ENCODE results near the gene RAB31. TPM values are rescaled to one million over a fixed set of nuclear protein-coding genes. Genes with fewer than 3 reads are reported as not detected.

RAB31 gene
- total RNA-seq, 6 donors from 2014 or later = 40.3 to 128 (median 95.8) TPM

- DNase-seq (no peak), ATAC-seq (ENCODE audit: low FRiP score in 2 of 2) (no peak)
- Histone ChIP-seq H3K27me3 (no peaks in the 10 kb centered on the region), H3K4me1 (no peaks in the 10 kb centered on the region), H3K27ac (no peak overlapping the region), H3K36me3 (no peaks in the 10 kb centered on the region), H3K9me3 (no peaks in the 10 kb centered on the region), H3K4me3 (no peak overlapping the region)
- 91 to 92% methylated on average over 2 of the region's 2 CpGs for WGBS, 2 donors
- no peak for TF ChIP-seq EP300 (IDR thresholded peaks at IDR 0.05)
- TF ChIP-seq POLR2AphosphoS5 (IDR thresholded peaks at IDR 0.05) = no peak
- TF ChIP-seq, protein P1, sequence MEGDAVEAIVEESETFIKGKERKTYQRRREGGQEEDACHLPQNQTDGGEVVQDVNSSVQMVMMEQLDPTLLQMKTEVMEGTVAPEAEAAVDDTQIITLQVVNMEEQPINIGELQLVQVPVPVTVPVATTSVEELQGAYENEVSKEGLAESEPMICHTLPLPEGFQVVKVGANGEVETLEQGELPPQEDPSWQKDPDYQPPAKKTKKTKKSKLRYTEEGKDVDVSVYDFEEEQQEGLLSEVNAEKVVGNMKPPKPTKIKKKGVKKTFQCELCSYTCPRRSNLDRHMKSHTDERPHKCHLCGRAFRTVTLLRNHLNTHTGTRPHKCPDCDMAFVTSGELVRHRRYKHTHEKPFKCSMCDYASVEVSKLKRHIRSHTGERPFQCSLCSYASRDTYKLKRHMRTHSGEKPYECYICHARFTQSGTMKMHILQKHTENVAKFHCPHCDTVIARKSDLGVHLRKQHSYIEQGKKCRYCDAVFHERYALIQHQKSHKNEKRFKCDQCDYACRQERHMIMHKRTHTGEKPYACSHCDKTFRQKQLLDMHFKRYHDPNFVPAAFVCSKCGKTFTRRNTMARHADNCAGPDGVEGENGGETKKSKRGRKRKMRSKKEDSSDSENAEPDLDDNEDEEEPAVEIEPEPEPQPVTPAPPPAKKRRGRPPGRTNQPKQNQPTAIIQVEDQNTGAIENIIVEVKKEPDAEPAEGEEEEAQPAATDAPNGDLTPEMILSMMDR (IDR thresholded peaks at IDR 0.05) = no peak
- TF ChIP-seq POLR2A (IDR thresholded peaks at IDR 0.05) = no peak
Measured at GRCh38 chr18:9796011-9796410, 87.9 kb downstream of the RAB31 start.

DNA sequence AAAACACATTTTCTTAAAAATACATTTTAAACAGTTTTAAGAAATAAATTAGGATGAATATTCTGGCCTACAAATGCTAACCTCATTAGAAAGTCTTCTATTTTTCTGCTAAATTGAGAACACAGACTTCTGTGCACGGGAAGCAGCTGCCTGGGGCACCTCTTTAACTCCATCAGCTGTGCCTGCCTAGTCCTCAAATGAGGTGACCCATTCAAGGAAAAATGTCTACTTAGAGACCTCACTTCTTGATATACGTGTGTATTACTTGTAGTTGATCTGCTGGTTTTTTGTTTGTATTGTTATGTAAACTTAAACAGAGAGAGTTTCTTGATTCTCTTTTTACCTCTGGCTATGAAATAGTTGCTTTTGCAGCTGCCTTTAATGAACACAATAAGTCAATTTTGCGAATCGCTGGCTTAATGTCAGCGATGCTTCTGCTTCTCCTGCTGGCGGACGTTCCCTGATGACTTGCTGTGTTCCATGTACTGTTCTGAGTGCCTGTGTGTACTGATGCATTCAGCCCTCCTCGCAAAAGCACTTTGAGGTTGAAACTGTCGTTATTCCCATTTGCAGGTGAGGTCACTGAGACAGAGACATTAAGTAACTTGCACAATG is 88.9 kb downstream of the RAB31 start:
- Histone ChIP-seq H3K4me3 (no peak overlapping the region), H3K36me3 (no peaks in the 10 kb centered on the region), H3K27me3 (no peaks in the 10 kb centered on the region), H3K9me3 (no peaks in the 10 kb centered on the region), H3K27ac (peak overlapping the region in 1 of 4 donors; percentile 0), H3K4me1 (no peaks in the 10 kb centered on the region)
- 71 to 77% methylated on average over 9 of the region's 9 CpGs for WGBS, 2 donors
- ATAC-seq (ENCODE audit: low FRiP score in 2 of 2) = no peak
- TF ChIP-seq, protein P1 (IDR thresholded peaks at IDR 0.05) = no peak
- TF ChIP-seq POLR2A (IDR thresholded peaks at IDR 0.05) (no peak), POLR2AphosphoS5 (IDR thresholded peaks at IDR 0.05) (no peak), EP300 (IDR thresholded peaks at IDR 0.05) (no peak)
- no peak for DNase-seq

- TF ChIP-seq, protein P1 (IDR thresholded peaks at IDR 0.05) = no peak
- TF ChIP-seq EP300 (IDR thresholded peaks at IDR 0.05) (no peak), POLR2A (IDR thresholded peaks at IDR 0.05) (no peak), POLR2AphosphoS5 (IDR thresholded peaks at IDR 0.05) (no peak)
- WGBS, 2 donors = 94 to 100% methylated on average over 4 of the region's 4 CpGs
- H3K9me3 ChIP-seq = no peaks in the 10 kb centered on the region
Measured at GRCh38 chr18:9802175-9803062, 94.3 kb downstream of the RAB31 start.

DNA sequence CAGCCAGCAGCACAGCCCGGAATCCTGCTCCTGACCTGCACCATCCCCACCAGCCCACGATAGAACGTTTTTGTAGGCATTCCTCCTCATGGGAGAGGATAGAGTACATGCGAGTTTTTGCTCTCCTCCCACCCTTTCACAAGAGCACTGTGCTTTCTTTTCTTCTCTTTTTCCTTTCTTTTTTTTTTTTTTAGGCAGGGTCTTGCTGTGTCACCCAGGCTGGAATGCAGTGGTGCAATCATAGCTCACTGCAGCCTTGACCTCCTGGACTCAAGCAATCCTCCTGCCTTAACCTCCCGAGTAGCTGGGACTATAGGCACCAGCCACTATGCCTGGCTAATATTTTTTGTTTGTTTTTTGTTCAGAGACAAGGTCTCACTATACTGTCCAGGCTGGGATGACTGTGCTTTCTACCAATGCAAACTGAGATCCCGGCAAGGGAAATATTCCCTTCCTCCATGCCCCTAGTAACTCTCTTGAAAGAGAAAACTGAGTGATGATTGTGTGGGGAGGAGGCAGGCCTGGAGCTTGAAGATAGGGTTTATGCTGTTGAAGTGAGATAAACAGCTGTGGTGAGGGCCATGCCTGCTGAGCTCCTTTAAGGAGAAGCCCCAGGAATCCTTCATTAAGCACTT is 95.1 kb downstream of the RAB31 start:
- H3K4me1 ChIP-seq = peaks cover 10 to 23% (median 17%) of the 10 kb centered on the region in 4 donors
- no peak for ATAC-seq (ENCODE audit: low FRiP score in 2 of 2)
- H3K27me3 ChIP-seq = no peaks in the 10 kb centered on the region
- H3K4me3 ChIP-seq = no peak overlapping the region
- no peaks in the 10 kb centered on the region for H3K9me3 ChIP-seq
- TF ChIP-seq EP300 (IDR thresholded peaks at IDR 0.05) (no peak), POLR2A (IDR thresholded peaks at IDR 0.05) (no peak), POLR2AphosphoS5 (IDR thresholded peaks at IDR 0.05) (no peak)
- TF ChIP-seq, protein P1 (IDR thresholded peaks at IDR 0.05) = no peak
- H3K36me3 ChIP-seq = no peaks in the 10 kb centered on the region
- WGBS, 2 donors = 74 to 76% methylated on average over 6 of the region's 6 CpGs
- no peak for DNase-seq
- H3K27ac ChIP-seq = peak overlapping the region in 3 of 4 donors; percentile 62 to 71 (median 63)

More at GRCh38 chr18:9802175-9803062, 94.3 kb downstream of the RAB31 start:
- no peak overlapping the region for H3K4me3 ChIP-seq
- H3K27me3 ChIP-seq = no peaks in the 10 kb centered on the region
- no peak for DNase-seq
- no peak for ATAC-seq (ENCODE audit: low FRiP score in 2 of 2)
- peaks cover 9 to 23% (median 17%) of the 10 kb centered on the region in 4 donors for H3K4me1 ChIP-seq
- peak overlapping the region in 1 of 4 donors; percentile 71 for H3K27ac ChIP-seq
- H3K36me3 ChIP-seq = no peaks in the 10 kb centered on the region

All from upper lobe of left lung (tissue), 6 donors.